Measurements from ENCODE around the gene ITGAE.
A peak's percentile ranks its signal among the peaks of the same experiment; 100 is the strongest.

The ITGAE gene

GRCh38 chr17:3843935-3844516 is 43.0 kb upstream of the ITGAE start:
- H3K4me3 ChIP-seq (ENCODE audit: low read depth, low read length): no peak overlapping the region
- peak; percentile 62 for DNase-seq (ENCODE audit: low read depth)

DNA sequence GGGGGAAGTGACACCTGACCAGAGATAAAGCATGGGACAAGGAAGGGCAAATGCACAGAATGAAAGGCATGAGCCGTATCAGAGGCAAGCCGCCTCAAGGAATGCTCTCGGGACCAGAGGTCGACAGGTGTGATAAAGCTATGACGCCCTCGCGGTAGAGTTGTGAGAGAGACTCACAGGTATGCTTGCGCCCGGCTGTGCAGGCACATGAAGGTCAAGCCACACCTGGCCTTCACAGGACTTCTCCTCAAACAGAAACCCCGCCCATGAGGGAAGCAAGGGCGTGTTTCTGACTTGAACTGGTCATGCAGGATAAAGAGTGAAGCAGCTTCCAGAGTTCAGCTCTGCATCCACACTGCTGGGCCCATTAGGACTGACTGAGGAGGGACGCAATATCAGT is 37.2 kb upstream of the ITGAE start:
- TF ChIP-seq, protein P1, sequence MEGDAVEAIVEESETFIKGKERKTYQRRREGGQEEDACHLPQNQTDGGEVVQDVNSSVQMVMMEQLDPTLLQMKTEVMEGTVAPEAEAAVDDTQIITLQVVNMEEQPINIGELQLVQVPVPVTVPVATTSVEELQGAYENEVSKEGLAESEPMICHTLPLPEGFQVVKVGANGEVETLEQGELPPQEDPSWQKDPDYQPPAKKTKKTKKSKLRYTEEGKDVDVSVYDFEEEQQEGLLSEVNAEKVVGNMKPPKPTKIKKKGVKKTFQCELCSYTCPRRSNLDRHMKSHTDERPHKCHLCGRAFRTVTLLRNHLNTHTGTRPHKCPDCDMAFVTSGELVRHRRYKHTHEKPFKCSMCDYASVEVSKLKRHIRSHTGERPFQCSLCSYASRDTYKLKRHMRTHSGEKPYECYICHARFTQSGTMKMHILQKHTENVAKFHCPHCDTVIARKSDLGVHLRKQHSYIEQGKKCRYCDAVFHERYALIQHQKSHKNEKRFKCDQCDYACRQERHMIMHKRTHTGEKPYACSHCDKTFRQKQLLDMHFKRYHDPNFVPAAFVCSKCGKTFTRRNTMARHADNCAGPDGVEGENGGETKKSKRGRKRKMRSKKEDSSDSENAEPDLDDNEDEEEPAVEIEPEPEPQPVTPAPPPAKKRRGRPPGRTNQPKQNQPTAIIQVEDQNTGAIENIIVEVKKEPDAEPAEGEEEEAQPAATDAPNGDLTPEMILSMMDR (conservative IDR thresholded peaks at IDR 0.05; ENCODE audit: low read depth, low read length): no peak
- DNase-seq (ENCODE audit: low read depth): no peak
- no peak overlapping the region for H3K4me3 ChIP-seq (ENCODE audit: low read depth, low read length)

More at GRCh38 chr17:3843935-3844516, 43.0 kb upstream of the ITGAE start:
- TF ChIP-seq, protein P1 (conservative IDR thresholded peaks at IDR 0.05; ENCODE audit: low read depth, low read length): peak; percentile 80

- TF ChIP-seq, protein P1 (conservative IDR thresholded peaks at IDR 0.05; ENCODE audit: low read depth, low read length): no peak
- no peak for DNase-seq (ENCODE audit: low read depth)
- H3K4me3 ChIP-seq (ENCODE audit: low read depth, low read length): no peak overlapping the region
Measured at GRCh38 chr17:3836551-3836950, 35.6 kb upstream of the ITGAE start.

- no peak overlapping the region for H3K4me3 ChIP-seq (ENCODE audit: low read depth, low read length)
- DNase-seq (ENCODE audit: low read depth): no peak
- TF ChIP-seq, protein P1 (conservative IDR thresholded peaks at IDR 0.05; ENCODE audit: low read depth, low read length): no peak
Measured at GRCh38 chr17:3835410-3836229, 34.6 kb upstream of the ITGAE start.

- TF ChIP-seq, protein P1 (conservative IDR thresholded peaks at IDR 0.05; ENCODE audit: low read depth, low read length): no peak
- no peak overlapping the region for H3K4me3 ChIP-seq (ENCODE audit: low read depth, low read length)
- DNase-seq (ENCODE audit: low read depth): no peak
Measured at GRCh38 chr17:3834811-3835210, 33.8 kb upstream of the ITGAE start.

DNA sequence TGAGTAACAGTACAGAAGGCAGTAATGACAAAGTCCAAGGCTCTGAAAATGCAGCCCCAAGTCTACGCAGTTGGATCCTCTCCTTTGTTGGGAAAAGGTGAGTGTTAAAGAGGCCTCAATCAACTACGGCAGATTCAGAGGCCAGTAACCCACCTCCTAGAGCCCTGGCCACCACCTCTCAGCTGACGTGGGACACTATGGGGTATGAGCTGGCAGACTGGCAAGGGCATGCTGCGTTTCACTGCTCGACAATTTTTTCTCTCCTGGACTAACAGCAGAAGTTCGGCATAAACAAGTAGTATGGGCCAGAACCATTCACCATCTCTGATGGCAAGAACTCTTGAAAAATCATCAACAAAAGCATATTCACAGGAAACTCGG is 27.9 kb upstream of the ITGAE start:
- H3K4me3 ChIP-seq (ENCODE audit: low read depth, low read length): no peak overlapping the region
- DNase-seq (ENCODE audit: low read depth): no peak
- TF ChIP-seq, protein P1 (conservative IDR thresholded peaks at IDR 0.05; ENCODE audit: low read depth, low read length): no peak

Measured in choroid plexus epithelial cell (primary cell).